IMR-90 (cell line): ENCODE data around the gene JPH4.

ENCODE experiments used
- FOS ChIP-seq: fragments of 150-350 bp; IDR thresholded peaks from 2 replicates; pipeline ENCODE4 v1.6.1; 2016; ENCODE audit warnings: low read depth, low read length
- MAZ ChIP-seq: IDR thresholded peaks from 2 replicates; pipeline ENCODE4 v1.6.1; 2012; ENCODE audit warnings: low read depth, mild to moderate bottlenecking, low read length, improper control_type of control experiment, moderate library complexity, borderline replicate concordance
- RCOR1 ChIP-seq: IDR thresholded peaks from 2 replicates; pipeline ENCODE4 v1.6.1; 2012; ENCODE audit warnings: mild to moderate bottlenecking, low read length, improper control_type of control experiment; ENCODE audit not compliant: insufficient replicate concordance
- TF ChIP-seq, protein P1 (sequence below): conservative IDR thresholded peaks from 2 replicates; pipeline ENCODE4 v1.5.1; 2012; ENCODE audit warnings: mild to moderate bottlenecking, low read depth, low read length, improper control_type of control experiment

DNA sequence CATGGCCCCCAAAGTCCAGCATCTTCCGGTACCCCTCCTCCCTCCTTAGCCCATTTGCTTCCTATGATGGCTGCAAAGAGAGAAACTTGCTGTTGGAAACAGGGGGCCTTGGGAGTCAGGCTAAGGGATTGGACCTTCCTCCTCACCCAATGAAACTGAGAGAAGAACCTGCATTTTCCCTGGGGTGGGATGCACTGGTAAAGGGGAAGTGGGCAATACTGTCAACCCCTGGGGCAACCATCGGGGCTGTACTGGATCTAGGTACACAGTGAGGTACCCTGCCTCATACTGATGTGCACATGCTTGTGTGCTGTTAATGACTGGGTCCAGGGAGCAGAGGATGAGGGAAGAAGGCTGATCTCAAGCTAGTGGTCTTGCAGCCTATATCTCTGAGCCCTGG lies 11.0 kb upstream of the JPH4 start:
- TF ChIP-seq, protein P1, sequence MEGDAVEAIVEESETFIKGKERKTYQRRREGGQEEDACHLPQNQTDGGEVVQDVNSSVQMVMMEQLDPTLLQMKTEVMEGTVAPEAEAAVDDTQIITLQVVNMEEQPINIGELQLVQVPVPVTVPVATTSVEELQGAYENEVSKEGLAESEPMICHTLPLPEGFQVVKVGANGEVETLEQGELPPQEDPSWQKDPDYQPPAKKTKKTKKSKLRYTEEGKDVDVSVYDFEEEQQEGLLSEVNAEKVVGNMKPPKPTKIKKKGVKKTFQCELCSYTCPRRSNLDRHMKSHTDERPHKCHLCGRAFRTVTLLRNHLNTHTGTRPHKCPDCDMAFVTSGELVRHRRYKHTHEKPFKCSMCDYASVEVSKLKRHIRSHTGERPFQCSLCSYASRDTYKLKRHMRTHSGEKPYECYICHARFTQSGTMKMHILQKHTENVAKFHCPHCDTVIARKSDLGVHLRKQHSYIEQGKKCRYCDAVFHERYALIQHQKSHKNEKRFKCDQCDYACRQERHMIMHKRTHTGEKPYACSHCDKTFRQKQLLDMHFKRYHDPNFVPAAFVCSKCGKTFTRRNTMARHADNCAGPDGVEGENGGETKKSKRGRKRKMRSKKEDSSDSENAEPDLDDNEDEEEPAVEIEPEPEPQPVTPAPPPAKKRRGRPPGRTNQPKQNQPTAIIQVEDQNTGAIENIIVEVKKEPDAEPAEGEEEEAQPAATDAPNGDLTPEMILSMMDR, result no peak
- TF ChIP-seq RCOR1 (no peak), FOS (no peak), MAZ (no peak)
